ENCODE data around the gene MAMSTR. TPM values are rescaled to one million over a fixed set of nuclear protein-coding genes. Genes with fewer than 3 reads are reported as not detected.

Gene MAMSTR
- total RNA-seq, 1 donor from 2014 or later: 1.6 TPM

GRCh38 chr19:48665786-48666185, 53.7 kb downstream of the MAMSTR start:
- no peak for DNase-seq (ENCODE audit: low spot score)

DNA sequence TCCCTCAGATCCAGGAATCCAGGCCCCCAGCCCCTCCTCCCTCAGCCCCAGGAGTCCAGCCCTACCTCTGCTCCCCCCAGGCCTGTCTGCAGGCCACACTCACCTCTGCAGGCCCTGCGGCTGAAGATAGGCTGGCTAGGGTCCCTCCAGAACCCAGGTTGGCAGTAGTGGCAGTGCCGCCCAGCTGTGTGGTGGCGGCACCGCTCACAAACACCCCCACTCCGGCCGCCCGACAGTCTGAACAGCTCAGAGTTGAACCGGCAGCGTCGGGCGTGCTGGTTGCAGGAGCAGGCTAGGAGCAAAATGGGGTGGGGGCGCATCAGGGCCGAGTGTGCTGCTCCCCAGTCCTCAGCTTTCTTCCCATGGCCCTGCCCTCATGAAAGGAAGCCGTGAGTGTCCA, 55.0 kb downstream of the MAMSTR start:
- no peak for DNase-seq (ENCODE audit: low spot score)

DNA sequence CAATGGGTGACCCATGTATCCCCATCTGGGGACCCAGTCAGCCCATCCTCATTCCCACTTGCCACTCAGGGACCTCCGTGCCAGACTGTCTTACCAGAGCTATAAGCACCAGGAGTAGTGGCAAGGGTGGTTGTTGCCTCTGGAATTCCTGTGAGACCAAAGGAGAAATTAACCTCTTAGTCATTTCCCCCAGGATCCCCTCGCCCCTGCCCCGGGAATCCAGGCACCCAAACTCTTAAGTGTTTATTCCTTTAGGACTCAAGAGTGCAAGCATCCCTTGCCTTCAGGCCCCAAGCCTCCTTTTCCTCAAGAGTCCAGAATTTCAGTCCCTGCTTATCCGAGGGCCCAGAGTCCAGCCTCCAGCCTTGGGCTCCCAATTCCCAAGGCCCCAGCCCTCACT, 55.9 kb downstream of the MAMSTR start:
- no peak for DNase-seq (ENCODE audit: low spot score)

Other genes starting within 250 kb of the MAMSTR start
- gene LMTK3, start 207.9 kb downstream of the MAMSTR start, total RNA-seq: 21.0 TPM
- 13.1 TPM for gene SULT2B1, start 167.6 kb downstream of the MAMSTR start, total RNA-seq
- not detected for gene SPACA4, start 113.0 kb downstream of the MAMSTR start, total RNA-seq
- gene FAM83E, start 104.6 kb downstream of the MAMSTR start, total RNA-seq: 143 TPM
- gene RPL18, start 100.5 kb downstream of the MAMSTR start, total RNA-seq: 1,057 TPM
- gene SPHK2, start 100.2 kb downstream of the MAMSTR start, total RNA-seq: 51.8 TPM
- gene DBP, start 82.3 kb downstream of the MAMSTR start, total RNA-seq: 39.9 TPM
- 46.2 TPM for gene CA11, start 73.5 kb downstream of the MAMSTR start, total RNA-seq
- 0.46 TPM for gene NTN5, start 46.7 kb downstream of the MAMSTR start, total RNA-seq
- 78.1 TPM for gene FUT2, start 23.8 kb downstream of the MAMSTR start, total RNA-seq
- 13.1 TPM for gene RASIP1, start 20.9 kb upstream of the MAMSTR start, total RNA-seq
- gene IZUMO1, start 27.2 kb upstream of the MAMSTR start, total RNA-seq: 0.20 TPM
- gene FUT1, start 32.9 kb upstream of the MAMSTR start, total RNA-seq: 1.0 TPM
- gene FGF21, start 35.8 kb upstream of the MAMSTR start, total RNA-seq: not detected
- 56.3 TPM for gene BCAT2, start 91.3 kb upstream of the MAMSTR start, total RNA-seq
- gene HSD17B14, start 116.8 kb upstream of the MAMSTR start, total RNA-seq: 10.6 TPM
- 18.9 TPM for gene PLEKHA4, start 148.9 kb upstream of the MAMSTR start, total RNA-seq
- gene PPP1R15A, start 152.7 kb upstream of the MAMSTR start, total RNA-seq: 42.7 TPM
- 0.75 TPM for gene TULP2, start 179.0 kb upstream of the MAMSTR start, total RNA-seq
- gene NUCB1, start 180.6 kb upstream of the MAMSTR start, total RNA-seq: 292 TPM
- gene DHDH, start 214.0 kb upstream of the MAMSTR start, total RNA-seq: 1.9 TPM
- 110 TPM for gene BAX, start 235.2 kb upstream of the MAMSTR start, total RNA-seq
- 4,398 TPM for gene FTL, start 245.6 kb upstream of the MAMSTR start, total RNA-seq